CD4-positive, alpha-beta T cell (primary cell): ENCODE measurements around the gene GTF2IRD1. TPM values are rescaled to one million over a fixed set of nuclear protein-coding genes. Genes with fewer than 3 reads are reported as not detected.

Experiments used
- ATAC-seq: fragments of 200-7000 bp; cut with Tn5 transposase; one replicate; pipeline ENCODE4 v1.10.0; 2022; ENCODE audit warnings: mild to moderate bottlenecking; ENCODE audit not compliant: poor library complexity
- CTCF ChIA-PET: fragments of 350-600 bp; sonication (Branson Sonifier 250); formaldehyde crosslinking; loops from one replicate; lab custom pipeline; 2021; ENCODE audit warnings: antibody characterized with exemption, inconsistent platforms; lab: Charles Lee
- POLR2A ChIA-PET: fragments of 350-600 bp; sonication (Branson Sonifier 250); formaldehyde crosslinking; loops from one replicate; lab custom pipeline; 2021; ENCODE audit warnings: antibody characterized with exemption, inconsistent platforms; lab: Charles Lee
- DNase-seq, 14 experiments: peaks; one replicate each; pipeline ENCODE4 v3.0.0-alpha.2; 2013 to 2020; ENCODE audit warnings: mixed read lengths in 2 of 14
- H3K27ac ChIP-seq, 2 donors: one replicate each; pipeline versions ENCODE4 v1.5.1 to v1.7.0; 2013; ENCODE audit warnings: low read length in 2 of 2, low read depth in 1 of 2, mild to moderate bottlenecking in 1 of 2
- H3K27me3 ChIP-seq, 2 experiments: 1 replicate in 1 of 2; 2 replicates in 1 of 2; pipeline versions ENCODE4 v1.6.1 to v1.7.0; 2013; ENCODE audit warnings: low read length in 2 of 2, control low read depth in 1 of 2, mild to moderate bottlenecking in 1 of 2, moderate library complexity in 1 of 2; ENCODE audit not compliant: insufficient read depth in 2 of 2, control insufficient read depth in 1 of 2
- H3K36me3 ChIP-seq: one replicate; pipeline ENCODE4 v1.6.1; 2013; ENCODE audit warnings: low read length, control low read depth; ENCODE audit not compliant: insufficient read depth
- H3K4me1 ChIP-seq: one replicate; pipeline ENCODE4 v1.6.1; 2013; ENCODE audit warnings: low read length, control low read depth; ENCODE audit not compliant: insufficient read depth
- H3K4me3 ChIP-seq: one replicate; pipeline ENCODE4 v1.5.1; 2013; ENCODE audit warnings: mild to moderate bottlenecking, low read length, moderate library complexity
- H3K9me3 ChIP-seq, 2 experiments: 1 replicate in 1 of 2; 2 replicates in 1 of 2; pipeline versions ENCODE4 v1.6.1 to v1.7.0; 2013; ENCODE audit warnings: low read length in 2 of 2, mild to moderate bottlenecking in 2 of 2, control low read depth in 1 of 2, moderate library complexity in 1 of 2; ENCODE audit not compliant: control insufficient read depth in 1 of 2, insufficient read depth in 1 of 2
- H3K27ac Mint-ChIP-seq: one replicate; pipeline ENCODE4 v1.8.0; 2020; ENCODE audit warnings: mixed read lengths
- H3K27me3 Mint-ChIP-seq: one replicate; pipeline ENCODE4 v1.8.0; 2021; ENCODE audit warnings: mixed read lengths
- H3K36me3 Mint-ChIP-seq: one replicate; pipeline ENCODE4 v1.8.0; 2021; ENCODE audit warnings: low read depth, mixed read lengths
- H3K4me1 Mint-ChIP-seq: one replicate; pipeline ENCODE4 v1.8.0; 2021; ENCODE audit warnings: low read depth, mixed read lengths
- H3K4me3 Mint-ChIP-seq: one replicate; pipeline ENCODE4 v1.8.0; 2020; ENCODE audit warnings: mild to moderate bottlenecking, mixed read lengths
- H3K9me3 Mint-ChIP-seq: one replicate; pipeline ENCODE4 v1.8.0; 2020; ENCODE audit warnings: mixed read lengths
- intact Hi-C, 2 experiments: fragments of 100-400 bp; cut with DNase I in 1 of 2; cut with micrococcal nuclease in 1 of 2; formaldehyde crosslinking; loops; one replicate each; pipeline versions ENCODE4 v1.15.1 to v1.9.0; 2023 to 2025; cut with DNase I, micrococcal nuclease
- total RNA-seq, 174 experiments: library from RNA in 2 of 174; stranded (reverse) in 2 of 174; gene quantifications; one replicate each; pipeline ENCODE4 v1.2.3 and lab custom pipeline; 2021 to 2026
- TF ChIP-seq, protein P1 (sequence below): fragments of 200-600 bp; IDR thresholded peaks from one replicate; pipeline ENCODE4 v1.8.0; 2022; ENCODE audit warnings: antibody characterized with exemption, mild to moderate bottlenecking

The GTF2IRD1 gene
- total RNA-seq, 2 experiments from 2014 or later = 0.74 to 1.2 TPM

DNA sequence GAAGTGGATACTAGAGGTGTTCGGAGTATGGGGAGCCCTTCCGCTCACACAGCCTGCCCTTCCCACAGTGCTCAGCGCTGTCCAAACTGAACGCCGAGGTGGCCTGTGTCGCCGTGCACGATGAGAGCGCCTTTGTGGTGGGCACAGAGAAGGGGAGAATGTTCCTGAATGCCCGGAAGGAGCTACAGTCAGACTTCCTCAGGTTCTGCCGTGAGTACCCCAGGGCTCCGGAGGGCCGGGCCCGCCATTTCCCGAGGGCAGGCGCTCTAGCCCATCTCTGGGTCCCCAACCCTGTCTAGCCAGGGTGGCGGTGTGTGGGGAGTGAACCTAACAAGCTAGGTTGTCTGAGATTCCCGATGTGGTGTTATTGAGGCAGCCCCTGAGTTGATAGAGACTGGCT is 59.1 kb downstream of the GTF2IRD1 start:
- no peak overlapping the region for H3K27ac ChIP-seq
- no peak overlapping the region for H3K4me3 ChIP-seq
- Mint-ChIP-seq H3K27me3 (no peaks in the 10 kb centered on the region), H3K4me1 (no peaks in the 10 kb centered on the region), H3K27ac (no peak overlapping the region), H3K4me3 (no peak overlapping the region), H3K36me3 (no peaks in the 10 kb centered on the region), H3K9me3 (no peaks in the 10 kb centered on the region)
- no peaks in the 10 kb centered on the region for H3K27me3 ChIP-seq
- ATAC-seq = no peak
- no peaks in the 10 kb centered on the region for H3K9me3 ChIP-seq
- no peaks in the 10 kb centered on the region for H3K4me1 ChIP-seq
- DNase-seq = no peak
- TF ChIP-seq, protein P1, sequence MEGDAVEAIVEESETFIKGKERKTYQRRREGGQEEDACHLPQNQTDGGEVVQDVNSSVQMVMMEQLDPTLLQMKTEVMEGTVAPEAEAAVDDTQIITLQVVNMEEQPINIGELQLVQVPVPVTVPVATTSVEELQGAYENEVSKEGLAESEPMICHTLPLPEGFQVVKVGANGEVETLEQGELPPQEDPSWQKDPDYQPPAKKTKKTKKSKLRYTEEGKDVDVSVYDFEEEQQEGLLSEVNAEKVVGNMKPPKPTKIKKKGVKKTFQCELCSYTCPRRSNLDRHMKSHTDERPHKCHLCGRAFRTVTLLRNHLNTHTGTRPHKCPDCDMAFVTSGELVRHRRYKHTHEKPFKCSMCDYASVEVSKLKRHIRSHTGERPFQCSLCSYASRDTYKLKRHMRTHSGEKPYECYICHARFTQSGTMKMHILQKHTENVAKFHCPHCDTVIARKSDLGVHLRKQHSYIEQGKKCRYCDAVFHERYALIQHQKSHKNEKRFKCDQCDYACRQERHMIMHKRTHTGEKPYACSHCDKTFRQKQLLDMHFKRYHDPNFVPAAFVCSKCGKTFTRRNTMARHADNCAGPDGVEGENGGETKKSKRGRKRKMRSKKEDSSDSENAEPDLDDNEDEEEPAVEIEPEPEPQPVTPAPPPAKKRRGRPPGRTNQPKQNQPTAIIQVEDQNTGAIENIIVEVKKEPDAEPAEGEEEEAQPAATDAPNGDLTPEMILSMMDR = no peak
- ChIA-PET POLR2A (no interaction called here), CTCF (no interaction called here)
- H3K36me3 ChIP-seq = no peaks in the 10 kb centered on the region
- intact Hi-C loops = no loop called here

DNA sequence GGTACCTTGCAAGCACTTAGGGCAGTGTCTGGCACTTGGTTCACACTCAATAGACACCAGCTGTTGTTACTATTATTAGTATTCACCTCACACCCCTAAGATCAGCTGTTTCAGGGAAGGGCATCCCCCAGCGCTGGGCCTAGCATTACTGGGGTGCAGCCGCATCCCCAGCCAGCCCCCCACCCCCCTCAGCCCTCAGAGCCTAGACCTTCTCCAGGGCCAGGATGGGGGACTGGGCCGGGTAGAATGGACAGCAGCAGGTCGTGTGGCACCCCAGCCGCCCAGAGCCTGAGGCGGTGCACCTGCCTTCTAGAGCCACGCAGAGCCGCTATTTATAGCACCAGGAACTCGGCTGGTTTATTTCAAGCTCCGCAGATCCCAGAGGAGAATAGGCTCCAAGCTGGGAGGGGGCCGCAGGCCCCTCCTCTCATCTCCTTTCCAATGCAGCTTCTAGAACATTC is 60.5 kb downstream of the GTF2IRD1 start:
- Histone ChIP-seq H3K27ac (no peak overlapping the region), H3K9me3 (peaks cover 0 to 7% of the 10 kb centered on the region in 2 experiments), H3K36me3 (no peaks in the 10 kb centered on the region), H3K4me3 (no peak overlapping the region), H3K27me3 (no peaks in the 10 kb centered on the region), H3K4me1 (no peaks in the 10 kb centered on the region)
- Mint-ChIP-seq H3K4me1 (no peaks in the 10 kb centered on the region), H3K9me3 (no peaks in the 10 kb centered on the region), H3K36me3 (no peaks in the 10 kb centered on the region), H3K27me3 (no peaks in the 10 kb centered on the region), H3K4me3 (no peak overlapping the region), H3K27ac (no peak overlapping the region)
- CTCF ChIA-PET = interaction anchor here (1.9 kb wide), 1 partner anchor 64 kb away, joined by 6 read pairs; no protein-coding TSS in a partner anchor
- POLR2A ChIA-PET = no interaction called here
- no peak for ATAC-seq
- no peak for DNase-seq
- intact Hi-C loops = no loop called here
- TF ChIP-seq, protein P1 = no peak

DNA sequence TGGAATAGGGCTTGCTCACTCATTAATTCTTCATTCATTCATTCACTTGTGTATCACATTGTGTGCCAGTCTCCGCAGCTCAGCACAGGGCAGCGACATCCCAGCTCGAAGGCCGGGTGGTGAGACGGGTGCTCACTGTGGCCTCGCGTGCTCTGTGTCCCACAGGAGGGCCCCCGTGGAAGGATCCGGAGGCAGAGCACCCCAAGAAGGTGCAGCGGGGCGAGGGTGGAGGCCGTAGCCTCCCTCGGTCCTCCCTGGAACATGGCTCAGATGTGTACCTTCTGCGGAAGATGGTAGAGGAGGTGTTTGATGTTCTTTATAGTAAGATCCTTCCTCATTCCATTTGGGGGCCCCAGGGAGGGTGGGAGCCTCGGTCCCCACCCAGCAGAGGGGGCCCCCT is 61.6 kb downstream of the GTF2IRD1 start:
- Mint-ChIP-seq H3K36me3 (no peaks in the 10 kb centered on the region), H3K27ac (no peak overlapping the region), H3K4me3 (no peak overlapping the region), H3K4me1 (no peaks in the 10 kb centered on the region), H3K9me3 (no peaks in the 10 kb centered on the region), H3K27me3 (no peaks in the 10 kb centered on the region)
- H3K9me3 ChIP-seq = peaks cover 5 to 15% of the 10 kb centered on the region in 2 experiments
- TF ChIP-seq, protein P1 = no peak
- H3K4me1 ChIP-seq = no peaks in the 10 kb centered on the region
- H3K27me3 ChIP-seq = no peaks in the 10 kb centered on the region
- intact Hi-C loops = no loop called here
- ChIA-PET CTCF (interaction anchor here (1.9 kb wide), 1 partner anchor 65 kb away, joined by 6 read pairs; no protein-coding TSS in a partner anchor), POLR2A (no interaction called here)
- ATAC-seq = no peak
- H3K4me3 ChIP-seq = no peak overlapping the region
- DNase-seq = no peak
- H3K27ac ChIP-seq = no peak overlapping the region
- H3K36me3 ChIP-seq = no peaks in the 10 kb centered on the region
